Endothelial cell of umbilical vein (primary cell): ENCODE measurements around the gene TOM1L1.

Experiments used
- EZH2 ChIP-seq: IDR thresholded peaks from 2 replicates; pipeline ENCODE4 v1.6.1; 2012; ENCODE audit warnings: borderline replicate concordance, low read depth, mild to moderate bottlenecking, moderate library complexity, low read length, inconsistent platforms; ENCODE audit not compliant: severe bottlenecking
- MYC ChIP-seq: IDR thresholded peaks from one replicate; pipeline ENCODE4 v1.6.1; 2011; ENCODE audit warnings: mild to moderate bottlenecking, low read depth, low read length
- POLR2A ChIP-seq: IDR thresholded peaks from 2 replicates; pipeline ENCODE4 v1.6.1; 2012; ENCODE audit warnings: low read depth, mild to moderate bottlenecking, control low read depth, low read length
- POLR2AphosphoS5 ChIP-seq: IDR thresholded peaks from 2 replicates; pipeline ENCODE4 v1.6.1; 2012; ENCODE audit warnings: low read depth, mild to moderate bottlenecking, control low read depth, low read length, moderate library complexity; ENCODE audit not compliant: insufficient read depth
- TF ChIP-seq, protein P1 (sequence below), 2 donors: IDR thresholded peaks; 1 replicate in 1 of 2; 2 replicates in 1 of 2; pipeline ENCODE4 v1.5.1; 2011; ENCODE audit warnings: low read length in 2 of 2, mild to moderate bottlenecking in 2 of 2, moderate library complexity in 2 of 2, control low read depth in 1 of 2, inconsistent platforms in 1 of 2, low read depth in 1 of 2; ENCODE audit not compliant: insufficient read depth in 1 of 2; ENCODE audit errors: extremely low read depth in 1 of 2
- TF ChIP-seq, protein P2 (sequence below): IDR thresholded peaks from 2 replicates; pipeline ENCODE4 v1.6.1; 2011; ENCODE audit not compliant: insufficient read depth, insufficient read length

DNA sequence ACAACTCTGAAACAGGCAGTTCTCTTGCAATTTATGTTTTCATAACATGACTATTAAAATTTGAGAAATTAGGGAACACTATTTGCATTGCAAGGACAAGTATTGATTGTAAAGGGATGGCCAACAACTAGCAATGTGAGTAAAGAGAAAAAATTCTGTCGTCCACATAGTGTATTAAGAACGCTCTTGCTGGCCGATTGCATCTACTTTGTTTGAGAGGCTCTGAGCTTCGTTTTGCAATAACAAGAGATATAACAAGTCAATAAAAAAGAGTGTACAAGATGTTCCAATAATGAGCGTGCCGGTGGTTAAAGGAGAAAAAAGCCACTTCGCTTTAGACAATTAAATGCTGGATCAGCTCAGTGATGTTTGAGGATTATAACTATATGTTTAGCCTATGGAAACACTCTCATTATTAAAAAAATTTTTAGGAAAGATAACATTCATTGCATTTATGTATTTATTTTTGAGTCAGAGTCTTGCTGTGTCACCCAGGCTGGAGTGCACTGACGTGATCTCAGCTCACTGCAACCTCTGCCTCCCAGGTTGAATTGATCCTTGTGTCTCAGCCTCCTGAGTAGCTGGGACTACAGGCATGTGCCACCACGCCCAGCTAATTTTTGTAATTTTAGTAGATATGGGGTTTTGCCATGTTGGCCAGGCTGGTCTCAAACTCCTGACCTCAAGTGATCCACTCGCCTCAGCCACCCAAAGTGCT lies 19.2 kb upstream of the TOM1L1 start:
- TF ChIP-seq, protein P1, sequence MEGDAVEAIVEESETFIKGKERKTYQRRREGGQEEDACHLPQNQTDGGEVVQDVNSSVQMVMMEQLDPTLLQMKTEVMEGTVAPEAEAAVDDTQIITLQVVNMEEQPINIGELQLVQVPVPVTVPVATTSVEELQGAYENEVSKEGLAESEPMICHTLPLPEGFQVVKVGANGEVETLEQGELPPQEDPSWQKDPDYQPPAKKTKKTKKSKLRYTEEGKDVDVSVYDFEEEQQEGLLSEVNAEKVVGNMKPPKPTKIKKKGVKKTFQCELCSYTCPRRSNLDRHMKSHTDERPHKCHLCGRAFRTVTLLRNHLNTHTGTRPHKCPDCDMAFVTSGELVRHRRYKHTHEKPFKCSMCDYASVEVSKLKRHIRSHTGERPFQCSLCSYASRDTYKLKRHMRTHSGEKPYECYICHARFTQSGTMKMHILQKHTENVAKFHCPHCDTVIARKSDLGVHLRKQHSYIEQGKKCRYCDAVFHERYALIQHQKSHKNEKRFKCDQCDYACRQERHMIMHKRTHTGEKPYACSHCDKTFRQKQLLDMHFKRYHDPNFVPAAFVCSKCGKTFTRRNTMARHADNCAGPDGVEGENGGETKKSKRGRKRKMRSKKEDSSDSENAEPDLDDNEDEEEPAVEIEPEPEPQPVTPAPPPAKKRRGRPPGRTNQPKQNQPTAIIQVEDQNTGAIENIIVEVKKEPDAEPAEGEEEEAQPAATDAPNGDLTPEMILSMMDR (IDR thresholded peaks at IDR 0.05; ENCODE audit: extremely low read depth in 1 of 2, insufficient read depth in 1 of 2, low read depth in 1 of 2, low read length in 2 of 2), result no peak
- TF ChIP-seq EZH2 (no peak), POLR2A (no peak), POLR2AphosphoS5 (no peak), MYC (no peak)
- TF ChIP-seq, protein P2, sequence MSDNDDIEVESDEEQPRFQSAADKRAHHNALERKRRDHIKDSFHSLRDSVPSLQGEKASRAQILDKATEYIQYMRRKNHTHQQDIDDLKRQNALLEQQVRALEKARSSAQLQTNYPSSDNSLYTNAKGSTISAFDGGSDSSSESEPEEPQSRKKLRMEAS, result no peak
